HepG2 (cell line): ENCODE measurements around the gene PSPH. TPM values are rescaled to one million over a fixed set of nuclear protein-coding genes. Genes with fewer than 3 reads are reported as not detected.

Experiments
- AKAP8 ChIP-seq: sonication (generic); formaldehyde crosslinking; IDR thresholded peaks from 2 replicates; pipeline ENCODE4 v1.5.1; 2020; ENCODE audit warnings: mild to moderate bottlenecking, missing genetic modification reagents
- ETS1 ChIP-seq: sonication (generic); formaldehyde crosslinking; IDR thresholded peaks from 2 replicates; pipeline ENCODE4 v1.4.0; 2020; ENCODE audit warnings: missing genetic modification reagents
- GABPA ChIP-seq, 2 experiments: IDR thresholded peaks; 2 replicates each; pipeline ENCODE4 v1.6.1; 2011 to 2016; ENCODE audit warnings: low read depth in 2 of 2, low read length in 1 of 2, missing biosample characterization in 1 of 2, missing genetic modification characterization in 1 of 2
- GATA4 ChIP-seq: sonication (generic); IDR thresholded peaks from 2 replicates; pipeline ENCODE4 v1.6.1; 2016; ENCODE audit warnings: antibody characterized with exemption, low read depth, borderline replicate concordance
- GATAD2A ChIP-seq: IDR thresholded peaks from 2 replicates; pipeline ENCODE4 v1.6.1; 2016
- GMEB1 ChIP-seq: sonication (generic); formaldehyde crosslinking; IDR thresholded peaks from 2 replicates; pipeline ENCODE4 v1.5.1; 2020; ENCODE audit warnings: missing genetic modification reagents, mild to moderate bottlenecking, borderline replicate concordance
- HDAC1 ChIP-seq: sonication (generic); formaldehyde crosslinking; IDR thresholded peaks from 2 replicates; pipeline ENCODE4 v1.5.1; 2020; ENCODE audit warnings: mild to moderate bottlenecking, missing genetic modification reagents
- HDAC6 ChIP-seq: fragments of 200-600 bp; sonication (generic); IDR thresholded peaks from 2 replicates; pipeline ENCODE4 v1.7.0; 2017; ENCODE audit warnings: mild to moderate bottlenecking, antibody characterized with exemption, low read length, low read depth
- HMGXB4 ChIP-seq, 2 experiments: sonication (generic) in 1 of 2; formaldehyde crosslinking in 1 of 2; IDR thresholded peaks; 2 replicates each; pipeline versions ENCODE4 v1.4.0 to v1.6.1; 2018 to 2020; ENCODE audit warnings: missing genetic modification reagents in 2 of 2, borderline replicate concordance in 1 of 2, low read depth in 1 of 2, mild to moderate bottlenecking in 1 of 2, missing biosample characterization in 1 of 2
- HNF1B ChIP-seq: sonication (generic); formaldehyde crosslinking; IDR thresholded peaks from 2 replicates; pipeline ENCODE4 v1.5.1; 2020; ENCODE audit warnings: mild to moderate bottlenecking, moderate library complexity, missing genetic modification reagents
- ISL2 ChIP-seq: sonication (generic); formaldehyde crosslinking; IDR thresholded peaks from 2 replicates; pipeline ENCODE4 v1.5.0; 2020; ENCODE audit warnings: missing genetic modification reagents
- STAG1 ChIP-seq: sonication (generic); formaldehyde crosslinking; IDR thresholded peaks from 2 replicates; pipeline ENCODE4 v1.4.0; 2020; ENCODE audit warnings: missing genetic modification reagents
- SYNCRIP ChIP-seq: fragments of 200-400 bp; formaldehyde crosslinking; IDR thresholded peaks from 2 replicates; pipeline ENCODE4 v1.6.1; 2018; ENCODE audit warnings: mild to moderate bottlenecking, low read depth, low read length; ENCODE audit not compliant: insufficient read depth
- TEAD2 ChIP-seq: sonication (generic); formaldehyde crosslinking; IDR thresholded peaks from 2 replicates; pipeline ENCODE4 v1.9.0; 2021; ENCODE audit warnings: missing genetic modification reagents
- YY1 ChIP-seq: IDR thresholded peaks from 2 replicates; pipeline ENCODE4 v1.6.1; 2011; ENCODE audit warnings: low read length, low read depth, moderate library complexity, mild to moderate bottlenecking; ENCODE audit not compliant: insufficient read depth, insufficient replicate concordance
- ZBTB38 ChIP-seq: sonication (generic); formaldehyde crosslinking; IDR thresholded peaks from 2 replicates; pipeline ENCODE4 v1.5.1; 2020; ENCODE audit warnings: mild to moderate bottlenecking, missing genetic modification reagents
- ZBTB44 ChIP-seq: sonication (generic); formaldehyde crosslinking; IDR thresholded peaks from 2 replicates; pipeline ENCODE4 v1.4.0; 2020; ENCODE audit warnings: missing genetic modification reagents
- ZFP36L1 ChIP-seq: sonication (generic); formaldehyde crosslinking; IDR thresholded peaks from 2 replicates; pipeline ENCODE4 v1.8.0; 2022; ENCODE audit warnings: mild to moderate bottlenecking, missing genetic modification reagents, moderate library complexity
- ZNF180 ChIP-seq: sonication (generic); formaldehyde crosslinking; IDR thresholded peaks from 2 replicates; pipeline ENCODE4 v1.4.0; 2020; ENCODE audit warnings: low read depth, missing genetic modification reagents, borderline replicate concordance
- ZNF343 ChIP-seq: sonication (generic); formaldehyde crosslinking; IDR thresholded peaks from 2 replicates; pipeline ENCODE4 v1.4.0; 2020; ENCODE audit warnings: mild to moderate bottlenecking, missing genetic modification reagents
- ZNF546 ChIP-seq: sonication (generic); formaldehyde crosslinking; conservative IDR thresholded peaks from 2 replicates; pipeline ENCODE4 v1.8.1; 2023; ENCODE audit warnings: mild to moderate bottlenecking, missing genetic modification reagents
- ZNF839 ChIP-seq: sonication (generic); formaldehyde crosslinking; IDR thresholded peaks from 2 replicates; pipeline ENCODE4 v1.4.0; 2020; ENCODE audit warnings: missing genetic modification reagents, mild to moderate bottlenecking, borderline replicate concordance
- ZSCAN30 ChIP-seq: sonication (generic); formaldehyde crosslinking; IDR thresholded peaks from 2 replicates; pipeline ENCODE4 v1.5.0; 2020; ENCODE audit warnings: mild to moderate bottlenecking, missing genetic modification reagents
- polyA plus RNA-seq, 8 experiments: library from polyadenylated mRNA; depleted of rRNA in 3 of 8; stranded (reverse) in 7 of 8; unstranded in 1 of 8; fragments of >200 nt; fragmentation: Illumina TruSeq in 4 of 8; extraction: Trizol in 4 of 8; gene quantifications; 2 replicates each; pipeline versions ENCODE4 v1.2.1 to v1.2.3, GENCODE V29; 2011 to 2016; ENCODE audit warnings: low read depth in 4 of 8, missing spikeins in 1 of 8, mixed read lengths in 1 of 8; ENCODE audit not compliant: insufficient read depth in 1 of 8
- total RNA-seq, 5 experiments: library from RNA; depleted of rRNA; stranded (reverse); fragments of >200 nt; fragmentation: Illumina TruSeq; extraction: Trizol; gene quantifications; 2 replicates each; pipeline ENCODE4 v1.2.3, GENCODE V29; 2016; ENCODE audit warnings: low read depth in 1 of 5

Gene PSPH
- total and polyA plus RNA-seq, 2 of the 13 experiments (the other 11 are each of a cell fraction or from before 2014, with no cell fraction given), result 85.5 to 124 TPM

GRCh38 chr7:56007167-56007652 is 44.0 kb downstream of the PSPH start (continued):
- TF ChIP-seq HMGXB4 (CRISPR knock-in tag; IDR thresholded peaks at IDR 0.05; ENCODE audit: borderline replicate concordance in 1 of 2, low read depth in 1 of 2) (peak in 1 of 2 experiments; percentile 53; a peak in 1 of 4 replicates), ZNF839 (CRISPR knock-in tag) (no peak), AKAP8 (CRISPR knock-in tag) (no peak), HDAC6 (no peak), GATAD2A (CRISPR knock-in tag) (peak; percentile 92), ZNF546 (CRISPR knock-in tag) (no peak), SYNCRIP (no peak), ZSCAN30 (CRISPR knock-in tag) (no peak), GMEB1 (CRISPR knock-in tag) (peak; percentile 70; the same call in 1 of the 2 replicates), STAG1 (CRISPR knock-in tag) (peak; percentile 41), YY1 (peak; percentile 39), ETS1 (no peak), GATA4 (peak; percentile 54; the same call in 1 of the 2 replicates), ZBTB38 (0 out of 2 replicates have a peak, but pooled peaks have one; percentile 44), ZNF180 (CRISPR knock-in tag) (no peak), TEAD2 (CRISPR knock-in tag) (no peak), ZNF343 (CRISPR knock-in tag) (no peak), HNF1B (CRISPR knock-in tag) (peak; percentile 77), ZFP36L1 (CRISPR knock-in tag) (no peak), GABPA (IDR thresholded peaks at IDR 0.05; ENCODE audit: low read depth, low read length) (no peak), GABPA (CRISPR knock-in tag; IDR thresholded peaks at IDR 0.05; ENCODE audit: low read depth) (peak; percentile 65), ISL2 (peak; percentile 84), HDAC1 (CRISPR knock-in tag) (peak; percentile 89), ZBTB44 (no peak)
